Fibroblast of pulmonary artery (primary cell): ENCODE measurements around the gene LRRC43.

Experiments used
- DNase-seq: peaks from one replicate; pipeline ENCODE4 v3.0.0-alpha.2; 2010; ENCODE audit warnings: low read depth
- H3K4me3 ChIP-seq: replicated peaks from 2 replicates; pipeline ENCODE4 v1.5.1; 2011; ENCODE audit warnings: low read depth, mild to moderate bottlenecking, control low read depth, low read length, moderate library complexity
- TF ChIP-seq, protein P1 (sequence below): IDR thresholded peaks from 2 replicates; pipeline ENCODE4 v1.5.1; 2011; ENCODE audit warnings: mild to moderate bottlenecking, control low read depth, low read length, inconsistent platforms; ENCODE audit errors: missing control alignments

Gene LRRC43

GRCh38 chr12:122206111-122206881 is 23.4 kb downstream of the LRRC43 start:
- no peak overlapping the region for H3K4me3 ChIP-seq
- TF ChIP-seq, protein P1, sequence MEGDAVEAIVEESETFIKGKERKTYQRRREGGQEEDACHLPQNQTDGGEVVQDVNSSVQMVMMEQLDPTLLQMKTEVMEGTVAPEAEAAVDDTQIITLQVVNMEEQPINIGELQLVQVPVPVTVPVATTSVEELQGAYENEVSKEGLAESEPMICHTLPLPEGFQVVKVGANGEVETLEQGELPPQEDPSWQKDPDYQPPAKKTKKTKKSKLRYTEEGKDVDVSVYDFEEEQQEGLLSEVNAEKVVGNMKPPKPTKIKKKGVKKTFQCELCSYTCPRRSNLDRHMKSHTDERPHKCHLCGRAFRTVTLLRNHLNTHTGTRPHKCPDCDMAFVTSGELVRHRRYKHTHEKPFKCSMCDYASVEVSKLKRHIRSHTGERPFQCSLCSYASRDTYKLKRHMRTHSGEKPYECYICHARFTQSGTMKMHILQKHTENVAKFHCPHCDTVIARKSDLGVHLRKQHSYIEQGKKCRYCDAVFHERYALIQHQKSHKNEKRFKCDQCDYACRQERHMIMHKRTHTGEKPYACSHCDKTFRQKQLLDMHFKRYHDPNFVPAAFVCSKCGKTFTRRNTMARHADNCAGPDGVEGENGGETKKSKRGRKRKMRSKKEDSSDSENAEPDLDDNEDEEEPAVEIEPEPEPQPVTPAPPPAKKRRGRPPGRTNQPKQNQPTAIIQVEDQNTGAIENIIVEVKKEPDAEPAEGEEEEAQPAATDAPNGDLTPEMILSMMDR = no peak
- DNase-seq = no peak

DNA sequence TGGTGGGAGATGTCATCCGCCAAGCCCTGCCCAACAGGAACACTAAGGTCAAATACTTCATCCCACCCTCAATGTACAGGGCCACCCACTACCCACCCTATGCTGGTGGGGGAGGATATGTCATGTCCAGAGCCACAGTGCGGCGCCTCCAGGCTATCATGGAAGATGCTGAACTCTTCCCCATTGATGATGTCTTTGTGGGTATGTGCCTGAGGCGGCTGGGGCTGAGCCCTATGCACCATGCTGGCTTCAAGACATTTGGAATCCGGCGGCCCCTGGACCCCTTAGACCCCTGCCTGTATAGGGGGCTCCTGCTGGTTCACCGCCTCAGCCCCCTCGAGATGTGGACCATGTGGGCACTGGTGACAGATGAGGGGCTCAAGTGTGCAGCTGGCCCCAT is 24.1 kb downstream of the LRRC43 start:
- DNase-seq = no peak
- no peak overlapping the region for H3K4me3 ChIP-seq
- TF ChIP-seq, protein P1 = no peak

GRCh38 chr12:122207391-122207790 is 24.5 kb downstream of the LRRC43 start:
- TF ChIP-seq, protein P1 = no peak
- DNase-seq = no peak
- no peak overlapping the region for H3K4me3 ChIP-seq

DNA sequence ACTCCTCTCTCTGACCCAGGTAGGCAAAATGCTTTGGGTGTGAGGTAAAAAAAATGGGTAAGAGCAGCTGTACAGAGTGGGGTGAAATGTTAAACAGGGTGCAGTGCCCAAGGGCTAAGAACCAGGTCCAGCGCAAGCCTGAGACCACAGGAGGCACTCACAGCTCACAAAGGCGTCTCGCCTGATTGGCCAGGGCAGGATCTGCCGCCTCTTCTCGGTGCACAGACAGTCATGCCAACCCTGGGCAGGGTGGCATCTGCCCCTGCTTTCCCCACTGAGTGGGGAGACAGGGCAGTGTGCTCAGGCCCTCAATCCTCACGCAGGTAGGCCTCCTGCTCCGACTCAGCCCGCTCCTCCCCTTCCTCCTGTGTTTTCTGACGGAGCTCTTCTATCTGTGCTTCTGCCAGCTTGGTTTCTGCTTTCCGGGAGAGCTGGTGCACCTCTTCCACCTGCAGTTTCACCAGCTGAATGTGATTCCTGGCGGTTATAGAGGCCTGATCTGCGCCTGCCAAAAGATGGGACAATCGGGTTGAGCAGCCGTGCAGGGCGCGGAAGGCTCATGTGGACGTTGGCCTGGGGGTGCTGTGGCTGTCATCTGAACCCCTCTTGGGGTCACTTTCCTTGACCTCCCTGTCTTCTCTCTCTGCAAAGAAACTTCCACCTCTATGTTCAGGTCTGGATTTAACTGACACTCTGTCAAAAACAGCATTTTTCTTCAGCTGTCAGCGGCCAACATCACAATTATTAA is 25.3 kb downstream of the LRRC43 start:
- H3K4me3 ChIP-seq = no peak overlapping the region
- DNase-seq = no peak
- TF ChIP-seq, protein P1 = no peak

DNA sequence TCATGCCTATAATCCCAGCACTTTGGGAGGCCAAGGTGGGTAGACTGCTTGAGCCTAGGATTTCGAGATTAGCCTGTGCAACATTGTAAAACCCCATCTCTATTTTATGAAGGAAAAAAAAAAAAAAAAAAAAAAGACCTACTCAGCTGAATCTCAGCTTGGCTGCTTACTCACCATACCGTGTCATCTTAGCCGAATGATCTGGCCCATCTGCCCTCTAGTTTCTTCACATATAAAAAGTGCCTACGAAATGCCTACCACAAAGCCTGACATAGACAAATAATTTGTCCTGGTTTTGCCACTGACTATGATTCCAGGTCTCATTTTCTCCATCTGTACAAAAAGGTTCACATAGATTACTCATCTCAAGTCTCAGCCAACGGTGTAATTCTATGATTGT is 32.8 kb downstream of the LRRC43 start:
- no peak overlapping the region for H3K4me3 ChIP-seq
- no peak for DNase-seq
- TF ChIP-seq, protein P1 = no peak

DNA sequence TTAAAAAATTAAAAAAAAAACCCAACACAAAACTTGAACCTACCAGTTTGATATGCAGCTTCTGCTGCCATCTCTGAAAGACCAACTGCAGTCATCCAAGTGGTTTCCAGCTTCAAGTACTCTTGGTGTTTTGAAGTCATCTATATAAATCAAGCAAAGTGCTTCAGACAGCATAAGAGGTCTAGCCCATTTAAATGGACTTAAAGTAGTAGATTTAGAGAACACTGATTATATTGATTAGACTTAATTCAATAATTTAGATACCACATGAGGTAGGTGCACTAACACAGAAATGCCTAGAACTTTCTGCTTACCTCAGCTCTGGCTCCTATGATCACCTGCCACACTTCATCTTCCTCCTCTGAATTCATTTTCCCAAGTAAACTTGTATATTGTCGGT is 33.5 kb downstream of the LRRC43 start:
- H3K4me3 ChIP-seq = no peak overlapping the region
- DNase-seq = no peak
- TF ChIP-seq, protein P1 = no peak
